ENCODE data around the gene MROH8.

MROH8 gene

DNA sequence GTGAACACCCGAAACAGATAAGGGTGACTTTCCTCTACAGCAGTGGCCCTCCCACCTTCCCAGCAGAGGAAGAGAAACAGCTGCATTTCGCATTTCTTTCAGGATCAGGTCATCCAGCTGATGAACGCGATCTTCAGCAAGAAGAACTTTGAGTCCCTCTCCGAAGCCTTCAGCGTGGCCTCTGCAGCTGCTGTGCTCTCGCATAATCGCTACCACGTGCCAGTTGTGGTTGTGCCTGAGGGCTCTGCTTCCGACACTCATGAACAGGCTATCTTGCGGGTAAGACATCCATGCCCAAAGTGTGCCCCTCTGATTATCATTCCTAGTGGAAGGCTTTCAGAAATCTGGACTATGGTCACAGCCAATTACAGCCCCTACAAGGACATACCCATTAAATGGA lies 27.8 kb upstream of the MROH8 start:
- no peaks in the 10 kb centered on the region for H3K4me1 Mint-ChIP-seq (ENCODE audit: low read depth)
- no peak overlapping the region for H3K27ac Mint-ChIP-seq
- no peaks in the 10 kb centered on the region for H3K9me3 Mint-ChIP-seq
- peaks cover 51% of the 10 kb centered on the region for H3K36me3 Mint-ChIP-seq (ENCODE audit: low read depth)
- no peaks in the 10 kb centered on the region for H3K27me3 Mint-ChIP-seq (ENCODE audit: low read depth)
- no peak overlapping the region for H3K4me3 Mint-ChIP-seq
- no peak for DNase-seq (ENCODE audit: low spot score)

DNA sequence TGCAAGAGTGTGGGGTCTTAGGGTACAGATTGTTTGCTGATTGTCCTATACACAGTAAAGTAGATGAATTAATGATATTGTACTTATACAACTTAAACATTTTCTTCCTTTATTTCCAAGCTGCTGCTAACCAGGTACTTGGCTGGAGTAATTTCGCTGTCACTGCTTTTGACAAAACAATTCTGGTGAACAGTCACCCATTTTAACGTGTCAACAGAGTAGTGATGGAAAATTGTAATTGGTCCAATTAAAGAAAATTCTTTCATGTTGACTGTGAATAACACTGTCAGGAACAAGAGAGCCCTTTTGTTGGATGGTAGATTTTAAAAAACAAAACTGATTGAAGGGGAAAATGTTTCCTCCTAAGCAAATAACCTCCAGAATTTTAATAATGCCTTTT lies 26.4 kb upstream of the MROH8 start:
- H3K27ac Mint-ChIP-seq = no peak overlapping the region
- H3K36me3 Mint-ChIP-seq (ENCODE audit: low read depth) = peaks cover 59% of the 10 kb centered on the region
- H3K4me1 Mint-ChIP-seq (ENCODE audit: low read depth) = peaks cover under 1% of the 10 kb centered on the region
- H3K9me3 Mint-ChIP-seq = no peaks in the 10 kb centered on the region
- DNase-seq (ENCODE audit: low spot score) = no peak
- no peaks in the 10 kb centered on the region for H3K27me3 Mint-ChIP-seq (ENCODE audit: low read depth)
- H3K4me3 Mint-ChIP-seq = no peak overlapping the region

DNA sequence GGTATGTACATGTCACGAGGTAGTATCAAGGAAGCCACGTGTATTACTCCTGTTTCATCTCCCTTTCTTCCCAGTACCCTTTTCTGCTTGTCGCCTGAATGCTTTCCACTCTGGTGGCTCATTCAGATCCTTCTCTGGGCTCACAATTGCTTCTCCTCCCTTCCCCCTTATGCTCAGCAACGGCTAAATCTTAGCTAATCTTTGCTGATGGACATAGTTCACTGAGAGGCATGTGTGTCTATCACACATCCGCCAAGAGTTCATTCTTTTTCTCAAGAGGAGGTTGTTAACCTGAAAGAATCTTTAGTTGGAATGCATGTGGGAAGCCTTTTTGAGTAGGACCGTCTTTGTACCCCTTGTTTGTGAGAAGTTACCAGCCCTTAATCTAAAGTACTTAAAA lies 25.8 kb upstream of the MROH8 start:
- Mint-ChIP-seq H3K4me1 (ENCODE audit: low read depth) (peaks cover 3% of the 10 kb centered on the region), H3K9me3 (no peaks in the 10 kb centered on the region), H3K36me3 (ENCODE audit: low read depth) (peaks cover 62% of the 10 kb centered on the region), H3K27me3 (ENCODE audit: low read depth) (no peaks in the 10 kb centered on the region), H3K4me3 (no peak overlapping the region), H3K27ac (no peak overlapping the region)
- no peak for DNase-seq (ENCODE audit: low spot score)

DNA sequence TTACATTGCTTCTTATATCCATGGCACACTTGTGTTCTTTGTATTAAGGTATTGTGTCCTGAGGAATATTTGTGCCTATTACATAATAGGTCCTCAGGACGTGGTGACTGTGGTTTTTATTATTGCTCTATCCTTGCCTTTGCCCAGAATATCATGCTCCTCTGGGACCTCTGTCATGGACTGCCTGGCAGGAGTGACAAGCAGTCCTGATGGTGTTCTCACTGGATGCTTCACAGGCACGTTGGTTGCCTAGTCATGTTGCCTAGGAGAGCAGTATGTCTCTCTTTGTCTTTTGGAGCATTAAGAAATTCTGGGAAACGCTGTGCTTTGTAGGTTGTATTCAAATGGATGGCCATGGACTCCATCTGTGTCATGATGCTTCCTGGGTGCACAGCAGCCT lies 24.7 kb upstream of the MROH8 start:
- no peaks in the 10 kb centered on the region for H3K27me3 Mint-ChIP-seq (ENCODE audit: low read depth)
- H3K4me3 Mint-ChIP-seq = no peak overlapping the region
- H3K4me1 Mint-ChIP-seq (ENCODE audit: low read depth) = peaks cover 3% of the 10 kb centered on the region
- no peaks in the 10 kb centered on the region for H3K9me3 Mint-ChIP-seq
- peaks cover 60% of the 10 kb centered on the region for H3K36me3 Mint-ChIP-seq (ENCODE audit: low read depth)
- H3K27ac Mint-ChIP-seq = no peak overlapping the region
- no peak for DNase-seq (ENCODE audit: low spot score)

DNA sequence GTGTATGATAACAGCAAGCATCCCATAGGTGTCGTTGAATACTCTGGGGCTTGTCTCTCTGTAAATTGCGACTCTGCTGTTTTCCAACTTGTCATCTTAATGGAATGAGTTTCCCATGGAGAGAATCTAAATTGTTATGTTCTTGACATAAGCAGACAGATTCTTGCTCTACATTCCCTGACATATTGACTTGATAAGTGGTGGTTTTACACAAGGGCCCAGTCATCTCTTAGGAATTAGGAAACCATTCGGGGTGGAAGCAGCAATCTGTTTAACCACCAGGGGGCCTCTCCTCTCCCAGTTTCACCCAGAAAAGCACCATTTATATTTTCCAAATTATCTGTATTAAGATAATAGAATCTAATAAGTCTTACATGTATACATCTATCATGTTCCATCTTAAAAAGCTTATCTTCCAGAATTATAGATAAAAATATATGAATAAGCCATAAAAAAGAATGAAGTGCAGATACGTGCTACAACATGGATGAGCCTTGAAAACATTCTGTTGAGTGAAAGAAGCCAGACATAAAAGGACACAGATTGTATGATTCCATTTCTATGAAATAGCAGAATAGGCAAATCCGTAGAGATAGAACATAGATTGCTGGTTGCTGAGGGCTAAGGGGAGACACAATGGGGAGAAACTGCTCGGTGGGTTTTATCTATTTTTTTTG lies 23.1 kb upstream of the MROH8 start:
- Mint-ChIP-seq H3K36me3 (ENCODE audit: low read depth) (peaks cover 60% of the 10 kb centered on the region), H3K4me1 (ENCODE audit: low read depth) (peaks cover 3% of the 10 kb centered on the region), H3K9me3 (no peaks in the 10 kb centered on the region), H3K27me3 (ENCODE audit: low read depth) (no peaks in the 10 kb centered on the region), H3K4me3 (no peak overlapping the region), H3K27ac (no peak overlapping the region)
- no peak for DNase-seq (ENCODE audit: low spot score)

DNA sequence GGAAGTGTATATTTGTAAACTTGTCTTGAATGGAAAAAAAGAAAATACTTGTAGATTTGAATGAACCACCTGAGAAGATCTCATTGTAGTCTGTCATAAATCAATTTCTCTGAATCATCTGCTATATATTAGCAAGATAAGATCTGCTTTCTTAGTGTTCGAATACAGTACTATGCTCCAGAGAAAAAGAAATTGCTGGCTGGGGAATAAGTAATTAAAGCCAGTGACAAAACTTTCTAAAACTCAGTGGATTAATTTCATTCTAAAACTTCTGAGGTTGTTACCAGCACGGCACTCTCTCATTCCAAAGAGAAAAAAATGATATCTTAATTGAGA lies 22.4 kb upstream of the MROH8 start:
- no peak for DNase-seq (ENCODE audit: low spot score)
- H3K9me3 Mint-ChIP-seq = no peaks in the 10 kb centered on the region
- no peak overlapping the region for H3K27ac Mint-ChIP-seq
- no peaks in the 10 kb centered on the region for H3K27me3 Mint-ChIP-seq (ENCODE audit: low read depth)
- peaks cover 61% of the 10 kb centered on the region for H3K36me3 Mint-ChIP-seq (ENCODE audit: low read depth)
- no peak overlapping the region for H3K4me3 Mint-ChIP-seq
- H3K4me1 Mint-ChIP-seq (ENCODE audit: low read depth) = peaks cover 6% of the 10 kb centered on the region

DNA sequence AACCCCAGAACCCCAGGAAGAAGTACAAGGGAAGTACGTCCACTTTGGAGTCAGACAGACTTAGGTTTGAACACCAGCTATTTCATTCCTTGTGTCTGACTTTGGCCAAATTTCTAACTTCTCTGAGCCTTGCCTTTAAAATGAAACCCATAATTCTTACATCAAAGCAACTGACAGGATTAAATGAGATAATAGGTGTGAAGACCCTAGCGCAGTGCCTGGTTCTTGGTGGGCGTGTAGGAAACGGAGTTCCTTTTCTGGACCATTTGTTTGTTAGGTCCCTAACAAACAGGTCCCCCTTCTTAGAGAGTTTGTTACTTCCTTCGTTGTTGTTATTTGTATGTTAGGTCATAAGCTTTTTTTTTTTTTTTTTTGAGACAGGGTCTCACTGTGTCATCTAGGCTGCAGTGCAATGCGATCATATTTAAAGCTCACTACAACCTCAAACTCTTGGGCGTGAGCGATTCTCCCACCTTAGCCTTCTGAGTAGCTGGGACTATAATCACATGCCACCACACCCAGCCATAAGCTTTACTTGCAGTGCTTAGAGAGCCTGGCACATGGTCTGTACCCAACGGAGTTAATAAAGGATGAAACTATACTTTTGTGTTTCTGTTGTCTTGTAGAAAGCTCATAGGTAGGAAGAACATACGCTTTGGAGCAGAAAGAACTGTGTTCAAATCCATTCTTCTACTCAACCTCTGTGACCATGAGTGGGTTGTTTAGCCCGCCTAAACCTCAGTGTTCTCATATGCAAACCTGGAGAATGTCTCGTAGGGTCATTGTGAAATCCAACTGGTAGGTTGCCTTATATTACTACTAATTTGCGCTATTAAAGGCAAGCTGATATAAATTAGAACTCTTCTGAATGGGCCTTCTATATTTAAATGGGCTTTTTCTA lies 21.8 kb upstream of the MROH8 start:
- no peaks in the 10 kb centered on the region for H3K9me3 Mint-ChIP-seq
- H3K4me1 Mint-ChIP-seq (ENCODE audit: low read depth) = peaks cover 11% of the 10 kb centered on the region
- H3K27ac Mint-ChIP-seq = no peak overlapping the region
- H3K27me3 Mint-ChIP-seq (ENCODE audit: low read depth) = no peaks in the 10 kb centered on the region
- no peak overlapping the region for H3K4me3 Mint-ChIP-seq
- H3K36me3 Mint-ChIP-seq (ENCODE audit: low read depth) = peaks cover 63% of the 10 kb centered on the region
- DNase-seq (ENCODE audit: low spot score) = no peak

DNA sequence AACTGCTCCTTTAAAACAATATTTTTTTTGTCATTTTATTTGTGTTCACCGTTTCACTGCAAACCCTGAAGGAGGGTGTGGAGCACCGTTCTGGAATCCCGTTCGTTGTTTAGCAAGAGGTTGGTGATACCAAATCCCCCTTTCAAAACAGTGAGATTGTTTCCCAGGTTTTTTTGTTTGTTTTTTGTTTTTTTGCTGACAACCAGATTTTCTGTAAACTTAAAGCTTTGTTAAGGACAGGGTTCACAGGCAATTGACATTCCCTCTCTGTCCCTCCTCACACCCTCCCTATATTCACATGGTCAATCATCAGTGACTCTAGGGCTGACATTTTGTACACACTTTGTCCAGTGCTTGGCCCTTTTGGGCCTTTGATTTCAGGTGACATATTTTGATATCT lies 21.0 kb upstream of the MROH8 start:
- Mint-ChIP-seq H3K9me3 (no peaks in the 10 kb centered on the region), H3K4me1 (ENCODE audit: low read depth) (peaks cover 13% of the 10 kb centered on the region), H3K27ac (no peak overlapping the region), H3K27me3 (ENCODE audit: low read depth) (no peaks in the 10 kb centered on the region), H3K4me3 (no peak overlapping the region), H3K36me3 (ENCODE audit: low read depth) (peaks cover 60% of the 10 kb centered on the region)
- DNase-seq (ENCODE audit: low spot score) = no peak

DNA sequence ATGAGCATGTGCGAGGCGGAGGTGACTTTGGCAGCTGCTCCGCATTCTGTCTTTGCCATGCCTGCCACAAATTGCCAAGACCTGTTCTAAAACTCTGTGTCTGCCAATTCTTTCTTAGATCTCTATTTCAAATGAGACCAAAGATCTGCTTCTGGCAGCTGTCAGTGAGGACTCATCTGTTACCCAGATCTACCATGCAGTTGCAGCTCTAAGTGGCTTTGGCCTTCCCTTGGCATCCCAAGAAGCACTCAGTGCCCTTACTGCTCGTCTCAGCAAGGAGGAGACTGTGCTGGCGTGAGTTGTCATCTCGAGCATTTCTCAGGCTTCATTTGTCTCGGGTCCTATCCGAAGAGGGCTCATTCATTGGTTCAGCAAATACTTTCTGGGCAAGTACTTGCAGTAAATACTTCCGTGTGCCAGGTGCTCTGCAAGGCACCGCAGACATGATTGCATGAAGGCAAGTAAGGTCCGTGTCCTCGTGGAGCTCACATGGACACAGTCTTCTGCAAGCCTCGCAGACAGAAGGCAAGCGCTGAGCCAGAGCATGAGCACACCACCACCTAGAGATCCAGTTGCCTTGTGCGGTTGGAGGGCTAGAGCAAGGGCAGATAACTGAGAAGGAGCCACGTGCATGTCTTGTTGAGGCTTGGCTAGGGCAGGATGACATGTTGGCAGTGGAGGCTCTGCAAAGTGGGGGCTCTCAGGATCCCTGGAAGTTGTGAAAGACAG lies 19.7 kb upstream of the MROH8 start:
- Mint-ChIP-seq H3K36me3 (ENCODE audit: low read depth) (peaks cover 53% of the 10 kb centered on the region), H3K4me3 (no peak overlapping the region), H3K9me3 (no peaks in the 10 kb centered on the region), H3K4me1 (ENCODE audit: low read depth) (peaks cover 20% of the 10 kb centered on the region), H3K27me3 (ENCODE audit: low read depth) (no peaks in the 10 kb centered on the region), H3K27ac (no peak overlapping the region)
- DNase-seq (ENCODE audit: low spot score) = no peak

DNA sequence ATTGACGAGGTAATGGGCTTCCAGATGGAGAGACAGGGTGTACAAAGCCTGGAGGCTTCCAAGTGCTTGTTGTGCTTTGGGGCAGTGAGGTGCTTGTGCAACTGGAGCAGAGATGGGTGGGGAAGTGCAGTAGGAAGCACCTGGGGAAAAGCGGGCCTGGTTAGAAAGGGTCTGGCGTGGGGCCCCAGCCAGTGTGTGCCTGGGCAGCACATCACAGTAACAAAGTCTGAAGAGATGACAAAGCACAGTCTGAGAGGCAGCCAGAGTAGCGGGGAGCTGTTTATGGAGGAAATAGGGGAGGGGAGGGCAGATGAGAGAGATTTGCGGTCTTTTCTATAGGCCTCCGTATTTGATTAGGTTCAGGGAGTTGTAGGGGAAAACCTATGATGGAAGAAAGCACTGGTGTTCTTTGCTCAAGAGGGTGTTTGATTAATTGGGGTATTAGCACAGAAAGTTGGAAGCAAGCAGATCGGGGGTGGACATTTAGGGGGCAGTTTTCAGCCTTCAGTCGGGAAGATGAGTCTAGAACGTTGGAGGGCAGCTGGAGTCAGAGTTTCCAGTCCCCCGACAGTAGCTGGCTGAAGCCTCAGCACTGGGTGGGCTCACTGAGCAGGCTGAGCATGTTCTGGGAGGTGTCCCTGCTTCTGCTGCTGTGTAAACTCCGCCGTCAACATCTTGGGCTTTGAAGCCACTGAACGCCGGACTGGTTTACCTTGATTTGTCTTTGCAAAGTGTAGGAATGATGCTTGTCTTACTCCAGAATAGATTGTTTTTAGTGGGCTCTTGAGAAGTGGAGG lies 15.5 kb upstream of the MROH8 start:
- peaks cover 55% of the 10 kb centered on the region for H3K36me3 Mint-ChIP-seq (ENCODE audit: low read depth)
- DNase-seq (ENCODE audit: low spot score) = peak; percentile 15
- H3K27ac Mint-ChIP-seq = peak overlapping the region; percentile 83
- H3K4me1 Mint-ChIP-seq (ENCODE audit: low read depth) = peaks cover 41% of the 10 kb centered on the region
- H3K9me3 Mint-ChIP-seq = no peaks in the 10 kb centered on the region
- H3K27me3 Mint-ChIP-seq (ENCODE audit: low read depth) = no peaks in the 10 kb centered on the region
- H3K4me3 Mint-ChIP-seq = peak overlapping the region; percentile 52

DNA sequence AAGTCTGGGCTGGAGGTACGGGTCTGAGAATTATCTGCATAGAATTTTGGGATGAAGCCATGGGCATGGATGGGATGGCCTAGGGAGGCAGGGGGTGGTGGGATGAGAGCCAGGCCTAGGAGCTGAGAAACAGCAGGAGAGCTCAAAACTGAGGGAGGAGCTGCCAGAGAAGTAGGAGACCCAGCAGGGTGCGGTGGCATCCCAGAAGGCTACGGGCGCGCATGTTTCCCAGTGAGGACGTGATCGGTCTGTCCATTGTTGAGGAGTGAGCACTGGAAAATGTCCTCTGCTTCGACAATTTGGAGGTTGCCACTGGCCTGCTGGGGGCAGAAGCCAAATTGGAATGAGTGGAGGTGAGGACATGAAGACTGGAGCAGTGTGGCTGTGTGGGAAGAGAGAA lies 14.5 kb upstream of the MROH8 start:
- peaks cover 59% of the 10 kb centered on the region for H3K36me3 Mint-ChIP-seq (ENCODE audit: low read depth)
- H3K4me1 Mint-ChIP-seq (ENCODE audit: low read depth) = peaks cover 47% of the 10 kb centered on the region
- peak overlapping the region; percentile 47 for H3K4me3 Mint-ChIP-seq
- H3K27me3 Mint-ChIP-seq (ENCODE audit: low read depth) = no peaks in the 10 kb centered on the region
- H3K27ac Mint-ChIP-seq = peak overlapping the region; percentile 68
- DNase-seq (ENCODE audit: low spot score) = no peak
- H3K9me3 Mint-ChIP-seq = no peaks in the 10 kb centered on the region

DNA sequence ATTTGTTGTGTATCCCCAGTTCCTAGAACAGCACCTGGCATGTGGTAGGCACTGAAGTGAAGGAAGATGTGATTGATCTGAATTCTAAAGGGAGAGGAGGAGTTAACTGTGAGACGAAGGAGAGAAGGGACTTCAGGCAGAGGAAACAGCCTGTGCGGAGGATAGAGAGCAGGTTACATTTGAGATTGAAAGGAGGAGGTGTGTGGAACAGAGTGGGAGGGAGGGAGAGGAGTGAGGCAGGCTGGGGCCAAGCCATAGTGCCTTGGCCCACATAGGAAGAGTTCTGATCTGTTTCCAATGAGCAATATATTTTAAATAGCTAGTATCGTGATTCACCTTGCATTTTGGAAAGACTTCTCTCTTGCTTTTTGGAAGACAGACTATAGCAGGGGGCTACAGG lies 13.9 kb upstream of the MROH8 start:
- H3K36me3 Mint-ChIP-seq (ENCODE audit: low read depth) = peaks cover 60% of the 10 kb centered on the region
- no peaks in the 10 kb centered on the region for H3K27me3 Mint-ChIP-seq (ENCODE audit: low read depth)
- no peak overlapping the region for H3K4me3 Mint-ChIP-seq

DNA sequence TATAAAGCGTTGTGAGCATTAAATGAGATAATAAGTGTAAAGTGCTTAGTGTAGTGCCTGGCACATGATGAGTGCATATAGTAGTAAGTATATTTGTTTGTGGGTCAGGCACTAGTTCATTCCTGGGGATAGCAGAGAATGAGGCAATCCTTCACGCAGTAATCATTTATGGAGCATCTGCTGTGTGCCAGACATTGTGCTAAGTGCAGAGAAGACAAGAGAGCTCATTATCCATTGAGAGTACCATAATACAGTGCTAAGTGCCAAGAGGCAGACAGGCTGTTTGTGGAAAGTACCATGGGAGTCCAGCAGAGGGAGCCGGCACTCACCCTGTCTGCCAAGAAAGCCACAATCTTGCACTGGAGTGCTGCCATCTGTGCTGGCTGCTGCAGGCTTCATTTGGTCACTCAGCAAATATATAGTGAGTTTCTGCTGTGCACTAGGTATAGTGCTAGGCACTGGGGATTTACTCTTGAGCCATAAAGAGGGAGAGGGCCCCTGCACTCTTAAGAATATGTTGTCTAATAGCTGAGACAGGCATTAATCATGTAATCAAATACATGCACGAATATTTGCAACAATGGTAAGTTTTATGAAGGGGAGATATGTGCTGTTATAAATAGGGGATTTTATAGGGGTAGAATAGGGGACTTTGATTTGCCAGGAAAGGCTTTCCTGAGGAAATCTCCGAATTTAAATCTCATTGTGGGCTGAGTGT lies 12.9 kb upstream of the MROH8 start:
- Mint-ChIP-seq H3K27me3 (ENCODE audit: low read depth) (no peaks in the 10 kb centered on the region), H3K4me1 (ENCODE audit: low read depth) (peaks cover 50% of the 10 kb centered on the region), H3K36me3 (ENCODE audit: low read depth) (peaks cover 62% of the 10 kb centered on the region), H3K9me3 (no peaks in the 10 kb centered on the region), H3K4me3 (peak overlapping the region; percentile 52), H3K27ac (peak overlapping the region; percentile 55)
- DNase-seq (ENCODE audit: low spot score) = peak; percentile 65

More for the DNA sequence above, 13.9 kb upstream of the MROH8 start:
- no peaks in the 10 kb centered on the region for H3K9me3 Mint-ChIP-seq
- DNase-seq (ENCODE audit: low spot score) = no peak
- H3K27ac Mint-ChIP-seq = peak overlapping the region; percentile 78
- peaks cover 48% of the 10 kb centered on the region for H3K4me1 Mint-ChIP-seq (ENCODE audit: low read depth)

Data from T-helper 2 cell treated with Interferon-gamma antibody and Interleukin-4, amounts not matched to agents 5 μg/mL and 100 μg/mL, for 36 hours (primary cell).